Activated T-helper 1 cell treated with anti-CD3 and anti-CD28 coated beads, Interleukin-12 subunit alpha, Interleukin-12 subunit beta, Interleukin-2, Interleukin-4 antibody, amounts not matched to agents 30 ng/mL and 10 ng/mL and 1 ng/mL, durations not matched to agents 14 hours and 24 hours and 36 hours (primary cell): Measurements from ENCODE around the gene C10orf143. TPM values are rescaled to one million over a fixed set of nuclear protein-coding genes. Genes with fewer than 3 reads are reported as not detected.

Experiments used
- DNase-seq: peaks from one replicate; pipeline ENCODE4 v3.0.0; 2021; ENCODE audit warnings: low spot score
- H3K27ac Mint-ChIP-seq: one replicate; pipeline ENCODE4 v1.8.0; 2021; ENCODE audit warnings: mild to moderate bottlenecking, mixed read lengths
- H3K27me3 Mint-ChIP-seq: one replicate; pipeline ENCODE4 v1.8.0; 2022; ENCODE audit warnings: mild to moderate bottlenecking, moderate library complexity, mixed read lengths; ENCODE audit not compliant: insufficient read depth
- H3K36me3 Mint-ChIP-seq: one replicate; pipeline ENCODE4 v1.8.0; 2021; ENCODE audit warnings: low read depth, mixed read lengths
- H3K4me1 Mint-ChIP-seq: one replicate; pipeline ENCODE4 v1.8.0; 2021; ENCODE audit warnings: low read depth, mixed read lengths
- H3K4me3 Mint-ChIP-seq: one replicate; pipeline ENCODE4 v1.8.0; 2021; ENCODE audit warnings: mild to moderate bottlenecking, moderate library complexity, mixed read lengths
- H3K9me3 Mint-ChIP-seq: one replicate; pipeline ENCODE4 v1.8.0; 2021; ENCODE audit warnings: mixed read lengths
- intact Hi-C: fragments of 100-400 bp; cut with micrococcal nuclease; formaldehyde crosslinking; loops from one replicate; pipeline ENCODE4 v1.15.1; 2024
- total RNA-seq: library from RNA; stranded (reverse); gene quantifications from 2 replicates; pipeline ENCODE4 v1.2.3, GENCODE V29; 2022

The C10orf143 gene
- total RNA-seq, 1 donor from 2014 or later, result 3.3 TPM

GRCh38 chr10:130046591-130046990 lies 64.0 kb downstream of the C10orf143 start:
- Mint-ChIP-seq H3K4me1 (no peaks in the 10 kb centered on the region), H3K9me3 (no peaks in the 10 kb centered on the region), H3K36me3 (no peaks in the 10 kb centered on the region), H3K4me3 (no peak overlapping the region), H3K27ac (no peak overlapping the region), H3K27me3 (no peaks in the 10 kb centered on the region)
- intact Hi-C loops, result no loop called here
- DNase-seq, result no peak

DNA sequence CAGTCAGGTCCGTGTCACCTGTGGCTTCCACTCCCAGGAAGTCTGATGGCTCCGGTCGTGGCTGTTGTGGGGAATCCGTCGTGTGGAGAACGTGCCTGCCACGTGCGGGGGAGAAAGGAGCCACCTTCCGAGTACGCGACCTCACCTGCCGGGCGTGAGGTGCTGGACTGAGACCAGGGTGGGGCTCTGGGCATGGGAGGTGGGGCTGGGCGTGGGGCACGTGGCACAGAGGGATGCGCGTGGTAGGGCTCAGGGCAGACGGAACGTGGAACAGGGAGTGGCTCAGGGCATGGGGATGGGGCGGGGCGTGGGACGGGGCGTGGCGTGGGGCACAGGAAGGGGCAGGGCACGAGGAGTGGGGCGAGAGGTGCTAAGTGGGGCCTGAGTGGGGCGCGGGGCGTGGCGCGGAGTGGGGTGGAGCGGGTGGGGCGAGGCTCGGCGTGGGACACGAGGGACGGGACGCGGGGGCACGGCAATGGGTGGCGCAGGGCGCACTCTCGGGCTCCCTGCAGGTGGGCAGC lies 64.8 kb downstream of the C10orf143 start:
- Mint-ChIP-seq H3K9me3 (no peaks in the 10 kb centered on the region), H3K27me3 (no peaks in the 10 kb centered on the region), H3K4me1 (no peaks in the 10 kb centered on the region), H3K4me3 (no peak overlapping the region), H3K36me3 (no peaks in the 10 kb centered on the region), H3K27ac (no peak overlapping the region)
- no peak for DNase-seq
- intact Hi-C loops, result no loop called here

DNA sequence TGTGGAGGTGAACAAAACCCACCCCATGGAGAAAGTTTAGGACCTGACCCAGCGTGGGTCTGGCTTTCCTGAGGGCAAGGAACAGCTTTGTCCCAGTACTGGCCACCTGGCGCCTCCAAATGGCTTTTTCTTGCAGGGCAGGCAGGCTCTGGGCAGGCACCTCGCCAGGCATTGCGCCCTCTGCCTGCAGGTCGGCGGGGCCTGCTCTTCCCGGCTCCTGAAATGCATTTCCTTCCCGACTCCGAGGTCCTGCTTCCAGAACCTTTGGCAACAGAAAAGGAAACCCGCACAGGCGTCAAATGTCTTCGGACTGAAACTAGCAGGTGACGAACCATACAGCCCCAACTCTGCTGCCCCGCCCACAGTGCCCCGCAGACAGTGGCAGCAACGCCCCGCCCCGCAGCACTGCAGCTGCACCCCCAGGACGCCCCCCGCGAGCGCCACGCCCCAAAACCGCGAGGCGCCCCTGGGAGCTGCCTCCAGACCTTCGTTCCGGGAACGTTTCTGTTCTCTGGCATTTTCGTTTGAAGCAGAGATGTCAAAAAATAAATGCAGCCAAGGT lies 65.5 kb downstream of the C10orf143 start:
- H3K27ac Mint-ChIP-seq, result no peak overlapping the region
- no peaks in the 10 kb centered on the region for H3K27me3 Mint-ChIP-seq
- intact Hi-C loops, result no loop called here
- no peaks in the 10 kb centered on the region for H3K4me1 Mint-ChIP-seq
- no peak for DNase-seq
- no peaks in the 10 kb centered on the region for H3K9me3 Mint-ChIP-seq
- no peaks in the 10 kb centered on the region for H3K36me3 Mint-ChIP-seq
- H3K4me3 Mint-ChIP-seq, result no peak overlapping the region

DNA sequence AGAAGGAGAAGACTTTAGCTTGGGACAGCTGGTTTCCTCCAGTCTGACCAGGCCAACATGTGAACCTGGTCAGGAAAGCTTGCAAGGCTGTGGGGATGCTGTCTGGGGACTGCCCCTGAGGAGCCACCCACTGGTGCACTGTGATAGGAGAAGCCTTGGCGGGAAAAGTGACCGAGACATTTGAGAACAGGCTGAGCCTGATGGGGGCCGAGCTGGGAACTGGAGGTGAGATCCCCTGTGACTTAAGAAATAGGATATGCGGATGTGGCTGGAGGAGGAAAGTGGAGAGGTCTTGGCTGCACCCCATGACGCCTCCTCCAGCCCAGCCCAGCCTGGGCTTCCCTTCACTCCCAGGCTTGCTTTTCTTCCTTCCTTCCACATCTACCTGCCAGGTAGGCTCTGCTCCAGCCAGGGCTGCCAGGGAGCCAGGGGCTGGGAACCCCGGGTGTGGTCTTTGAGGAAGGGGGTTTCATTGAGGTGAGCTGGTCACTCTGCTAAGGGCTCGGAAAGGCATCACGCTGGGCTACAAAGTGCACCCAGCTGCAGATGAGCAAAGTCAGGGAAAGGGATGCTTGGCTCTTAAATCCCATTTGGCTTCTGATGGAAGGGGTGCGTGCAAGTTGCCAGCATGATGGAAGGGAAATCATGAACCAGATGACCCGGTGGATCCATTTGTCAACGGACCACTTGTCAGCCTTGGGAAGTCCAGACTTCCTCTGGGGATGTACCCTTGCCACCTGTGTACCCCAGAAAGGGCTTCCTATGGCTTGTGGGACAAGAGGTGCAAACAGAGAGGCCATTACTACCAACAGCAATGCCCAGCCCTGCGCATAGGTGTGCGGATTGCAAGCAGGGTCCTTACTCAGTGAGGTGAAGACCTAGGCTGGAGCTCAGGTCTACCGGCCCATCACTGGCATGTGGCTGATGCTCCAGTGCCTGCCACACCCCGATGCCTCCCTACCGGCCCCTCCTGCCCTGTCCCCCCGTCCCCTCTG lies 66.3 kb downstream of the C10orf143 start:
- DNase-seq, result no peak
- intact Hi-C loops, result no loop called here
- no peak overlapping the region for H3K4me3 Mint-ChIP-seq
- no peaks in the 10 kb centered on the region for H3K9me3 Mint-ChIP-seq
- H3K36me3 Mint-ChIP-seq, result no peaks in the 10 kb centered on the region
- no peak overlapping the region for H3K27ac Mint-ChIP-seq
- no peaks in the 10 kb centered on the region for H3K4me1 Mint-ChIP-seq
- no peaks in the 10 kb centered on the region for H3K27me3 Mint-ChIP-seq

DNA sequence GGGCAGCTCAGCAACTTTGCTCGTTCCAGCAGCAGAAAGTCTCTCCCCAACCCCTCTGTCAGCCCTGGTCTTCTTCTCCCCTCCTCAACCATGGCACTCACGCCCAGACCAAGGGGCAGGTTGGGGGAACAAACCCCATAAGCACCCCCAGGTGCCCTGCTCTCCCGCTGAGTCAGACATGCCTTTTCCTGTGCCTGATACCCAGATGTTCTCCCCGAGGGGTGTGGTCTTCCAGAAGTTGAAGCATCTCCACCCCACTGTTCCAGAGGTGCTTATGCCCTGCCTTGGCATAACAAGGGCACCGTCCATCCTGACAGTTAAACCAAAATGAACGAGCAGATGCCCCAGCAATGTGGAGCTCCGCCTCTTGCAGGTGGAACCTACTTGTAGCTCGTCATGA lies 67.1 kb downstream of the C10orf143 start:
- no peak for DNase-seq
- Mint-ChIP-seq H3K9me3 (no peaks in the 10 kb centered on the region), H3K27ac (no peak overlapping the region), H3K4me1 (no peaks in the 10 kb centered on the region), H3K36me3 (no peaks in the 10 kb centered on the region), H3K27me3 (no peaks in the 10 kb centered on the region), H3K4me3 (no peak overlapping the region)
- intact Hi-C loops, result no loop called here

DNA sequence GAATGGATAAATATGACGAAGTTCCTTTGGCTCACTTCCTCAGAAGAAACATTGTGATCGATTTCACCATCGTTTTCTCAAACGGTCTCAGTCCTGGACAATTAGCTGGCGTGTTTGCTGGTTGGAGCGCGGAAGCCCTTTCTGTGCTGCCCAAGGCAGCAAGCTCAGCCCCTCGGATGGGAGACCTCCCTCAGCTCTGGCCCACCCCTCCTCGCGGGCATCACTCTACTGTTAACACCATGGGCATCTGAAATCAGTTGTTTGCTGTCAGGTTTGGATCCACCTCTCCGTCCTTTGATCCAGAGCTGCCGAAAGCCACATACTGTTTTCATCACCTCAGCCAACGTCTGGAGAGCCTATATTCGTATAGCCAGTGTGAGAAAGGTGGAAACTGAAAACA lies 68.2 kb downstream of the C10orf143 start:
- no peak for DNase-seq
- intact Hi-C loops, result no loop called here
- H3K4me1 Mint-ChIP-seq, result no peaks in the 10 kb centered on the region
- H3K27ac Mint-ChIP-seq, result no peak overlapping the region
- H3K36me3 Mint-ChIP-seq, result no peaks in the 10 kb centered on the region
- H3K4me3 Mint-ChIP-seq, result no peak overlapping the region
- H3K9me3 Mint-ChIP-seq, result no peaks in the 10 kb centered on the region
- no peaks in the 10 kb centered on the region for H3K27me3 Mint-ChIP-seq

- H3K27me3 Mint-ChIP-seq, result no peaks in the 10 kb centered on the region
These were observed 68.9 kb downstream of the C10orf143 start for GRCh38 chr10:130041451-130042371.

DNA sequence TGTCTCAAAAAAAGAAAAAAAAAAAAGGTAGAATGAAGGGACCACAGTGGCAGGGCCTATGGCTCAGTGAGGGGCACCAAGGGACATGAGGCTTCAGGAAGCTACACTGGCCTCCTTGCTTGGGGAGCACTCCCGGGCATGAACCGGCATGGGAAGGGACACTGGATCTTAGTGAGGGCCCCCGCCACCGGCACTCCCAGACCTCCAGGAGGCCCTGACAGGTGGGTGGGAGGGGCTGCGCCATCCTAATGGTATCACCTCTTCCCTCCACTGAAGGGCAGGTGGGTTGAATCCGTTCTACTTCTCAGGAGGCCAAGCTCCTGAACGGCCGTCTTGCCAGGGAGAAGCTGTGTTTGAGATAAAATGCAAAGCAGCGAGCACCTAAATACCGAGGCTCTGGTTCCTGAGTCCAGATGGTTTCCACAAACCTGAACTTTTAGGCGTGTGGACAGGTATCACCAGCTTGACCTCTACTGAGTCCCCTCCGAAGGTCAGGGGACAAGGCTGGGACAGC lies 69.8 kb downstream of the C10orf143 start:
- no peaks in the 10 kb centered on the region for H3K4me1 Mint-ChIP-seq
- H3K4me3 Mint-ChIP-seq, result no peak overlapping the region
- intact Hi-C loops, result no loop called here
- no peaks in the 10 kb centered on the region for H3K9me3 Mint-ChIP-seq
- H3K27ac Mint-ChIP-seq, result no peak overlapping the region
- DNase-seq, result no peak
- H3K36me3 Mint-ChIP-seq, result no peaks in the 10 kb centered on the region
- H3K27me3 Mint-ChIP-seq, result no peaks in the 10 kb centered on the region

More at GRCh38 chr10:130041451-130042371, 68.9 kb downstream of the C10orf143 start:
- Mint-ChIP-seq H3K27ac (no peak overlapping the region), H3K36me3 (no peaks in the 10 kb centered on the region), H3K4me1 (no peaks in the 10 kb centered on the region), H3K4me3 (no peak overlapping the region), H3K9me3 (no peaks in the 10 kb centered on the region)
- intact Hi-C loops, result no loop called here
- DNase-seq, result no peak

DNA sequence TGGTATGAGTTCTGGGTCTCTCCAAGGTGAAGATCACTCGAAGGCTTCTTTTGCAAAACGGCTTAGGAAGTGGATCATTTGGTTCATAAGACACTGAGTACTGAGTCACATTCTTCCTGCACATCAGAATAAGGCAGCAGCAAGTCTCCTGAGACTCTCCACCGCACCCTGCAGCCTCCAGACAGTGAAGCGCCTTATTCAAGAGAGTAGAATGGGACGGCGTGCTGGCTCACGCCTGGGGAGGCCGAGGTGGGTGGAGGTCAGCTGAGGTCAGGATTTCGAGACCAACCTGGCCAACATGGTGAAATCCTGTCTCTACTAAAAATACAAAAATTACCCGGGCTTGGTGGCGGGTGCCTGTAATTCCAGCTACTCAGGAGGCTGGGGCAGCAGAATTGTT lies 70.3 kb downstream of the C10orf143 start:
- Mint-ChIP-seq H3K27me3 (no peaks in the 10 kb centered on the region), H3K4me3 (no peak overlapping the region), H3K27ac (no peak overlapping the region), H3K9me3 (no peaks in the 10 kb centered on the region), H3K4me1 (no peaks in the 10 kb centered on the region), H3K36me3 (no peaks in the 10 kb centered on the region)
- intact Hi-C loops, result no loop called here
- DNase-seq, result no peak

DNA sequence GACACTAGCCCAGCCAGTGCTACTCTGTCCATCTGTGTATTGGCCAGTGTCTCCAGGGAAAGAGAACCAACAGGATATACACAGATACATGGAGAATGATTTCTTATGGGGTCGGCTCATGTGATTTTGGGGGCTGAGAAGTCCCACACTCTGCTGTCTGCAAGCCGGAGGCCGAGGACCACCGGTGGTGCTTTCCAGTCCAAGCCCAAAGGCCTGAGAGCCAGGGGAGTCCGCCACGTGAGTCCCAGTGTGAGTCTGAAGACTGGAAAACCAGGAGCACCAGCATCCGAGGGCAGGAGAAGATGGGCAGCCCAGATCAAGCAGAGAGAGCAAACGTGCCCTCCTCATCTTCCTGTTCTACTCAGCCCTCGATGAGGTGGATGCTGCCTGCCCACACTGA lies 71.5 kb downstream of the C10orf143 start:
- Mint-ChIP-seq H3K27me3 (peaks cover 4% of the 10 kb centered on the region), H3K27ac (no peak overlapping the region), H3K4me1 (no peaks in the 10 kb centered on the region), H3K9me3 (no peaks in the 10 kb centered on the region), H3K4me3 (no peak overlapping the region), H3K36me3 (no peaks in the 10 kb centered on the region)
- no peak for DNase-seq
- intact Hi-C loops, result no loop called here

DNA sequence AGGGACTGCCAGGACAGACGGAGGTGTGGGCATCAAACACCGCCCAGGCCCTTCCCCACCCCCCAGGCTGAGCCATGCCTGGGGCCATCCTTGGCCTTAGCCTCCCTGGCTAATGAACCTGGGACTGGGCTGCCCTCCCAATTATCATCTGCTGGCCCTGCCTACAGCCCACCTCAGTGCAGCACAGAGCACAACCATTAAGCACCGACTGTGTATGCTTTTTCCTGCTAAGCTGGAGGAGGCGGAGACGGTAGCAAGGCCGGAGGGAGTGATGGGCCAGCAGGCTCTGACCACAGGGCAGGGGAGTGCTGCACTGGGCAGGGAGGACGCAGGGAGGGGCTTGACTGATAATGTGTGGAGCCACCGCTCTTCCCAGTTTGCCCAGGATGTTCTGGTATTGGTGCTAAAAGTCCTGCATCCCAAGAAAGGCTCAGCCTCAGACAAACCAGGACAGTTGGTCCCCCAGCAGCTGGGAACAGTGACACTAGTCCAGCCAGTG lies 72.0 kb downstream of the C10orf143 start:
- DNase-seq, result no peak
- Mint-ChIP-seq H3K27ac (no peak overlapping the region), H3K36me3 (no peaks in the 10 kb centered on the region), H3K4me3 (no peak overlapping the region), H3K27me3 (peaks cover 4% of the 10 kb centered on the region), H3K9me3 (no peaks in the 10 kb centered on the region), H3K4me1 (no peaks in the 10 kb centered on the region)
- intact Hi-C loops, result no loop called here

DNA sequence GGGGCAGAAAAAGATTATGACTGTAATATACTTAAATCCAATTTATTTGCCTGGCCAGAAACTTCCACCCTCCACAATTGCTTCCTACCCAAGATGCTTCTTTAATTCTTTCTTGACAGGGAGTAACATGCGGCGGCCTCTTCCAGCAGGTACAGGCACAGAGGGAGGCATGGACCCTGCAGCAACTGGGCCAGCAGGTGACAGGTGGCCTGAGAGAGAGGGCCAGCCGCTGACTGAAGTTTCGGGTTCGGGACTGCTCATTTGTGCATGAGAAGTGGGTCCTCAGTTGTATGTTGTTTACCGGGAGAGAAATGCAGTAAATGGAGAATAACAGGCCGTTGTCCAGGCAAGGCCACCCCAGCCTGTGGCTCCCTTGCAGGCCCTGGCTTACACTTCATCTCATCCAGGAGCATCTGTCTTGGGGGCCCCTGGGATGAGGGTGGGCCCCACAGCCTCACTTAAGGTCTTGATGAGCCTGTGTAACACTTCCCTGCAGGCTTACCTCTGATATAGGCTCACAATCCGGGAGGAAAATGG lies 72.5 kb downstream of the C10orf143 start:
- H3K9me3 Mint-ChIP-seq, result no peaks in the 10 kb centered on the region
- H3K4me1 Mint-ChIP-seq, result no peaks in the 10 kb centered on the region
- H3K36me3 Mint-ChIP-seq, result no peaks in the 10 kb centered on the region
- H3K4me3 Mint-ChIP-seq, result no peak overlapping the region
- peaks cover 4% of the 10 kb centered on the region for H3K27me3 Mint-ChIP-seq
- H3K27ac Mint-ChIP-seq, result no peak overlapping the region
- intact Hi-C loops, result no loop called here
- no peak for DNase-seq
